Hepatocyte (in vitro differentiated cells): ENCODE data around the gene AMOTL1. TPM values are rescaled to one million over a fixed set of nuclear protein-coding genes. Genes with fewer than 3 reads are reported as not detected.

ENCODE experiments used
- DNase-seq: peaks from one replicate; pipeline ENCODE4 v3.0.0-alpha.2; 2016; ENCODE audit warnings: low spot score
- H2AFZ ChIP-seq: fragments of 200-600 bp; sonication (generic); 2 replicates; pipeline ENCODE4 v1.6.0; 2016; ENCODE audit warnings: antibody characterized with exemption, mild to moderate bottlenecking
- H3K27ac ChIP-seq: fragments of 200-600 bp; sonication (generic); 2 replicates; pipeline ENCODE4 v1.5.1; 2016; ENCODE audit warnings: mild to moderate bottlenecking
- H3K27me3 ChIP-seq: fragments of 200-600 bp; sonication (generic); 2 replicates; pipeline ENCODE4 v1.6.1; 2016
- H3K36me3 ChIP-seq: fragments of 200-600 bp; sonication (generic); replicated peaks from 2 replicates; pipeline ENCODE4 v1.5.1; 2016; ENCODE audit warnings: low read depth; ENCODE audit not compliant: insufficient read depth
- H3K4me1 ChIP-seq: fragments of 200-600 bp; sonication (generic); 2 replicates; pipeline ENCODE4 v1.5.1; 2016; ENCODE audit warnings: mild to moderate bottlenecking, moderate library complexity; ENCODE audit not compliant: insufficient read depth
- H3K4me2 ChIP-seq: fragments of 200-600 bp; sonication (generic); 2 replicates; pipeline ENCODE4 v1.6.0; 2016
- H3K4me3 ChIP-seq: fragments of 200-600 bp; sonication (generic); 2 replicates; pipeline ENCODE4 v1.5.1; 2016; ENCODE audit warnings: mild to moderate bottlenecking
- H3K79me2 ChIP-seq: fragments of 200-600 bp; sonication (generic); 2 replicates; pipeline ENCODE4 v1.6.0; 2017; ENCODE audit warnings: mild to moderate bottlenecking
- H3K9me2 ChIP-seq: fragments of 200-600 bp; sonication (generic); replicated peaks from 2 replicates; pipeline ENCODE4 v1.6.0; 2017; ENCODE audit warnings: mild to moderate bottlenecking; ENCODE audit not compliant: insufficient read depth
- H3K9me3 ChIP-seq: fragments of 200-600 bp; sonication (generic); 2 replicates; pipeline ENCODE4 v1.5.1; 2016; ENCODE audit warnings: low read depth, mild to moderate bottlenecking
- H4K20me1 ChIP-seq: fragments of 200-600 bp; sonication (generic); 2 replicates; pipeline ENCODE4 v1.6.0; 2016; ENCODE audit warnings: mild to moderate bottlenecking; ENCODE audit not compliant: insufficient read depth, poor library complexity, severe bottlenecking
- EZH2 ChIP-seq: fragments of 200-600 bp; sonication (generic); IDR thresholded peaks from 2 replicates; pipeline ENCODE4 v1.6.1; 2016; ENCODE audit warnings: antibody characterized with exemption, mild to moderate bottlenecking, borderline replicate concordance
- EZH2phosphoT487 ChIP-seq: fragments of 200-600 bp; sonication (generic); IDR thresholded peaks from one replicate; pipeline ENCODE4 v1.6.1; 2018; ENCODE audit warnings: antibody characterized with exemption, mild to moderate bottlenecking, low read depth, moderate library complexity; ENCODE audit not compliant: unreplicated experiment, severe bottlenecking
- WGBS: methylation state at CpG from one replicate; pipeline ENCODE4 v1.1.6; 2016; ENCODE audit warnings: low lambda C conversion rate; ENCODE audit errors: missing lambda C conversion rate; 5-methylcytosine and 5-hydroxymethylcytosine counted together
- polyA plus RNA-seq: library from polyadenylated mRNA; unstranded; fragments of >200 nt; fragmentation: Nextera tagmentation; extraction: Ambion mirVana; gene quantifications from 2 replicates; pipeline ENCODE4 v1.2.1, GENCODE V29; 2016
- total RNA-seq: library from RNA; depleted of rRNA; stranded (reverse); fragments of >200 nt; gene quantifications from 2 replicates; pipeline ENCODE4 v1.2.3, GENCODE V29; 2014
- TF ChIP-seq, protein P1 (sequence below): fragments of 200-600 bp; sonication (generic); IDR thresholded peaks from 2 replicates; pipeline ENCODE4 v1.5.1; 2016; ENCODE audit warnings: antibody characterized with exemption, mild to moderate bottlenecking; ENCODE audit not compliant: poor library complexity

AMOTL1 gene
- total and polyA plus RNA-seq, 2 experiments from 2014 or later = 23.8 to 57.7 TPM

DNA sequence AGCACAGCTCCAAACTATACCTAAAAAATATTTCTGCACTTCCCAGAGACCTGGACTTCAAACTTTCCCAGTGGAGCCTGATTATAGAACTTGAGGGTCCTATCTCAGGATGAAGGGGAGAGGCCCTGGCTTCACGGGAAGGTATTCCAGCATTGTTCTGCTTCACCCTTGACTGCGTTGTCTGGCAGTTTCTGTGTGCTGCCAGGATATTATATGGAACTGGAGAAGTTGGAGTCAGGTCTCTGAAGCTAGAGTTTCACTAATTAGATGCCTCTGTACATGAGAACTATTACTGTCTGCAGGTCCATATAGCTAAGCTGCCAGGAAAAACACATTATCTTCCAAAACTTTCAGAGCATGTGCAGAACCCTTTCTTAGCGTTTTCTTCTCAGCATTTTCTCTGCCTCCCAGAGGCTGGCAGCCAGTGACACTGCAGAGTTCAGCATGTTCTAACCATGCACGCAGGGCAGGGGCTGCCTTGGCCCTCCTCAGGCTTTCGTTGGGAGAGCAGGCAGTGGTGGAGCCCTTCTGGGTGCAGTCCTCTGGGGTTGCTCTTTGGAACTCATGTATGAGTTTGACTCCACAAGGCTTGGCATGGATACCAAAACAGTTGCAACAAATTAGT, 105.9 kb downstream of the AMOTL1 start:
- H2AFZ ChIP-seq = no peak overlapping the region
- no peak overlapping the region for H3K4me2 ChIP-seq
- no peaks in the 10 kb centered on the region for H3K9me2 ChIP-seq
- WGBS = 86% methylated on average over 5 of the region's 5 CpGs
- no peak for DNase-seq
- H3K36me3 ChIP-seq = peaks cover 4% of the 10 kb centered on the region
- no peak for TF ChIP-seq EZH2phosphoT487
- TF ChIP-seq, protein P1, sequence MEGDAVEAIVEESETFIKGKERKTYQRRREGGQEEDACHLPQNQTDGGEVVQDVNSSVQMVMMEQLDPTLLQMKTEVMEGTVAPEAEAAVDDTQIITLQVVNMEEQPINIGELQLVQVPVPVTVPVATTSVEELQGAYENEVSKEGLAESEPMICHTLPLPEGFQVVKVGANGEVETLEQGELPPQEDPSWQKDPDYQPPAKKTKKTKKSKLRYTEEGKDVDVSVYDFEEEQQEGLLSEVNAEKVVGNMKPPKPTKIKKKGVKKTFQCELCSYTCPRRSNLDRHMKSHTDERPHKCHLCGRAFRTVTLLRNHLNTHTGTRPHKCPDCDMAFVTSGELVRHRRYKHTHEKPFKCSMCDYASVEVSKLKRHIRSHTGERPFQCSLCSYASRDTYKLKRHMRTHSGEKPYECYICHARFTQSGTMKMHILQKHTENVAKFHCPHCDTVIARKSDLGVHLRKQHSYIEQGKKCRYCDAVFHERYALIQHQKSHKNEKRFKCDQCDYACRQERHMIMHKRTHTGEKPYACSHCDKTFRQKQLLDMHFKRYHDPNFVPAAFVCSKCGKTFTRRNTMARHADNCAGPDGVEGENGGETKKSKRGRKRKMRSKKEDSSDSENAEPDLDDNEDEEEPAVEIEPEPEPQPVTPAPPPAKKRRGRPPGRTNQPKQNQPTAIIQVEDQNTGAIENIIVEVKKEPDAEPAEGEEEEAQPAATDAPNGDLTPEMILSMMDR = no peak
- TF ChIP-seq EZH2 = no peak
- peaks cover 23% of the 10 kb centered on the region for H3K4me1 ChIP-seq
- no peaks in the 10 kb centered on the region for H3K9me3 ChIP-seq
- no peaks in the 10 kb centered on the region for H3K27me3 ChIP-seq
- H4K20me1 ChIP-seq = no peaks in the 10 kb centered on the region
- peak overlapping the region; percentile 56 for H3K27ac ChIP-seq
- H3K79me2 ChIP-seq = no peaks in the 10 kb centered on the region
- H3K4me3 ChIP-seq = no peak overlapping the region

DNA sequence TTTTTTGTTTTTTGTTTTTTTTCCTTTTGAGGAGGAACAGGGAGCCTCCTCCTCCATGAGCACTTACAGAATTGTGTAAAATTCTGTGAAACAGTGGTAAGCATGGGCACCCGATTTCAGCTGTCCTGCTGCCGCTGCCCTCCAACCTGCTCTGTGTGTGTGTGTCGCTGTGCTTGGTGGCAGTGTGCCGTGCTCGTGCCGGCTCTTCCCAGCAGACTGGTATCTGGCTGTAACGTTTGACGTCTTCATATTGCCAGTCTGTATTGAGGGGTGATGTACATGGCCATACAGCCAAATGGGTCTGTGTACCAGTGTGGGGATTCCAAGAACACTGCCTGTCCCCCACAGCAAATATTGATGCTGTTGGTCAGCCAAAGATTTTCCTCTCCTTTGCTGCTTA, 108.1 kb downstream of the AMOTL1 start:
- H2AFZ ChIP-seq = no peak overlapping the region

DNA sequence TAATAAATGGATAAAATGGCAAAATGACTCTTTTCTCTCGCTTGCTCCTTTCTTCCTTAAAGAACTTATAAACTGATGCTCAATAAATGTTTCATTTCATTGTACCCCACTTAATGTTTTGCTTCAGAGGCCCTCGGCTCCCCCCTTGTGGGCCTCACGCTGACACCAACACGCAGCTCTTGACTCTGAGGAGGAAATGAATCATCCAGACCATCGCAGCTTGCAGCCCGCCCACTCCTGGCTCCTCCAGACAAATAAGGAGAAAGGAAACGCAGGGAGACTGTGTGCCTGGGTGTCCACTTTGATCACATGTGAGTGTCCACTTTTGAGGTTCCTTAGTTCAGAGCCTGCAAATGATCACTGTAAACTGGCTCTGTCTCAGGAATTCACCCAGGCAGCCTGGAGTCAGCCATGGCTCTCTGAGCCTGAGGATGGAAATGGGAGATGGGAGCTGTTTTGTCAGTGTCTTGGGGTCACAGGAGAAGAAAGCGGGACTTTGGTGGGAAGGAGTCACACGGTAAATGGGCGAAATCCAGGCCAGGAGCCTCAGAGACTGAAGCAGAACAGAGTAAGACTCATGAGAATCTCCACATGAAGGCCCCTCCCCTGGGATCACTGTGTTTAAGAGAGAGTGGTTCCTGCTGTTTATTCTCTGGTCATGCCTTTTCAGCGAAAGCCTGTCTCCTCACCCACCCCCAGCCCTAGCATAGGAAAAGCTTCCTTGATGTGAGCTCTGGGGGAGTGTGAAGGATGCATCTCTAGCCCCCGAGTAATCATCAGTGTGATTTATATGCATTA, 108.7 kb downstream of the AMOTL1 start:
- H3K4me2 ChIP-seq = peak overlapping the region; percentile 50
- peak; percentile 87 for DNase-seq

More for the DNA sequence above, 108.1 kb downstream of the AMOTL1 start:
- TF ChIP-seq EZH2 = no peak
- TF ChIP-seq, protein P1 = no peak
- no peak for TF ChIP-seq EZH2phosphoT487
- Histone ChIP-seq H4K20me1 (no peaks in the 10 kb centered on the region), H3K4me1 (peaks cover 23% of the 10 kb centered on the region), H3K27me3 (no peaks in the 10 kb centered on the region), H3K36me3 (peaks cover 4% of the 10 kb centered on the region), H3K4me3 (no peak overlapping the region), H3K79me2 (no peaks in the 10 kb centered on the region), H3K27ac (peak overlapping the region; percentile 91), H3K4me2 (peak overlapping the region; percentile 50), H3K9me3 (no peaks in the 10 kb centered on the region), H3K9me2 (no peaks in the 10 kb centered on the region)
- no peak for DNase-seq
- 92% methylated on average over 8 of the region's 8 CpGs for WGBS

More for the DNA sequence above, 108.7 kb downstream of the AMOTL1 start:
- TF ChIP-seq EZH2 = no peak
- TF ChIP-seq, protein P1 = peak; percentile 29
- no peaks in the 10 kb centered on the region for H4K20me1 ChIP-seq
- H3K27me3 ChIP-seq = no peaks in the 10 kb centered on the region
- no peaks in the 10 kb centered on the region for H3K9me3 ChIP-seq
- H3K79me2 ChIP-seq = no peaks in the 10 kb centered on the region
- H3K9me2 ChIP-seq = no peaks in the 10 kb centered on the region
- no peak overlapping the region for H3K4me3 ChIP-seq
- peaks cover 23% of the 10 kb centered on the region for H3K4me1 ChIP-seq
- H3K27ac ChIP-seq = peak overlapping the region; percentile 91
- peaks cover 4% of the 10 kb centered on the region for H3K36me3 ChIP-seq
- 54% methylated on average over 12 of the region's 12 CpGs for WGBS
- H2AFZ ChIP-seq = no peak overlapping the region
